Stimulated activated naive CD8-positive, alpha-beta T cell treated with anti-CD3 and anti-CD28 coated beads, Interleukin-15, Interleukin-2, amounts not matched to agents 100 U/mL and 50 U/mL, for 24 hours (primary cell): ENCODE measurements around the gene TXNDC8.

Experiments
- ATAC-seq: fragments of 150-1000 bp; cut with Tn5 transposase; one replicate; pipeline ENCODE4 v1.10.0; 2021
- DNase-seq: peaks from one replicate; pipeline ENCODE4 v3.0.0; 2021

TXNDC8 gene

GRCh38 chr9:110278080-110278707, 59.5 kb downstream of the TXNDC8 start:
- no peak for DNase-seq
- no peak for ATAC-seq

- ATAC-seq (no peak), DNase-seq (no peak)
Observed at GRCh38 chr9:110276781-110277180, 60.9 kb downstream of the TXNDC8 start.

GRCh38 chr9:110270211-110270995, 67.3 kb downstream of the TXNDC8 start:
- DNase-seq (no peak), ATAC-seq (no peak)

- ATAC-seq, result no peak
Observed at GRCh38 chr9:110266795-110267194, 70.9 kb downstream of the TXNDC8 start.

GRCh38 chr9:110261632-110262031, 76.0 kb downstream of the TXNDC8 start:
- DNase-seq (no peak), ATAC-seq (no peak)

More at GRCh38 chr9:110266795-110267194, 70.9 kb downstream of the TXNDC8 start:
- DNase-seq, result no peak

- DNase-seq, result no peak
- ATAC-seq, result no peak
Observed at GRCh38 chr9:110260911-110261310, 76.8 kb downstream of the TXNDC8 start.

- DNase-seq (no peak), ATAC-seq (no peak)
Observed at GRCh38 chr9:110259566-110259965, 78.1 kb downstream of the TXNDC8 start.

- DNase-seq (no peak), ATAC-seq (no peak)
Observed at GRCh38 chr9:110258690-110259091, 79.0 kb downstream of the TXNDC8 start.

GRCh38 chr9:110257956-110258355, 79.7 kb downstream of the TXNDC8 start:
- DNase-seq (no peak), ATAC-seq (no peak)

GRCh38 chr9:110257097-110257841, 80.4 kb downstream of the TXNDC8 start:
- ATAC-seq (no peak), DNase-seq (peak; percentile 16)

- DNase-seq (peak; percentile 91), ATAC-seq (peak; percentile 87)
Observed at GRCh38 chr9:110256380-110257096, 81.1 kb downstream of the TXNDC8 start, which contains the start of gene TXN. TSS of gene TXN (minus strand) at chr9:110256507. CDS start at chr9:110256435, 72 bp downstream.

GRCh38 chr9:110255463-110256379, 81.9 kb downstream of the TXNDC8 start:
- ATAC-seq (peak; percentile 31), DNase-seq (peak; percentile 69)

GRCh38 chr9:110255034-110255462, 82.6 kb downstream of the TXNDC8 start:
- DNase-seq (no peak), ATAC-seq (no peak)

- ATAC-seq (no peak), DNase-seq (no peak)
Observed at GRCh38 chr9:110254500-110254899, 83.2 kb downstream of the TXNDC8 start.
